ENCODE data around the gene AADACL2.
"Not testable (repeated sequence)": the region's sequence is repeated elsewhere in the genome, so short reads cannot be mapped to it uniquely, and the experiment has no call there.

Gene AADACL2, protein sequence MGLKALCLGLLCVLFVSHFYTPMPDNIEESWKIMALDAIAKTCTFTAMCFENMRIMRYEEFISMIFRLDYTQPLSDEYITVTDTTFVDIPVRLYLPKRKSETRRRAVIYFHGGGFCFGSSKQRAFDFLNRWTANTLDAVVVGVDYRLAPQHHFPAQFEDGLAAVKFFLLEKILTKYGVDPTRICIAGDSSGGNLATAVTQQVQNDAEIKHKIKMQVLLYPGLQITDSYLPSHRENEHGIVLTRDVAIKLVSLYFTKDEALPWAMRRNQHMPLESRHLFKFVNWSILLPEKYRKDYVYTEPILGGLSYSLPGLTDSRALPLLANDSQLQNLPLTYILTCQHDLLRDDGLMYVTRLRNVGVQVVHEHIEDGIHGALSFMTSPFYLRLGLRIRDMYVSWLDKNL

GRCh38 chr3:151733613-151734012 lies at the start of gene AADACL2:
AADACL2 (plus strand) TSS chr3:151733927; CDS start chr3:151734036, 109 bp downstream.
- DNase-seq (ENCODE audit: low spot score) = no peak

DNA sequence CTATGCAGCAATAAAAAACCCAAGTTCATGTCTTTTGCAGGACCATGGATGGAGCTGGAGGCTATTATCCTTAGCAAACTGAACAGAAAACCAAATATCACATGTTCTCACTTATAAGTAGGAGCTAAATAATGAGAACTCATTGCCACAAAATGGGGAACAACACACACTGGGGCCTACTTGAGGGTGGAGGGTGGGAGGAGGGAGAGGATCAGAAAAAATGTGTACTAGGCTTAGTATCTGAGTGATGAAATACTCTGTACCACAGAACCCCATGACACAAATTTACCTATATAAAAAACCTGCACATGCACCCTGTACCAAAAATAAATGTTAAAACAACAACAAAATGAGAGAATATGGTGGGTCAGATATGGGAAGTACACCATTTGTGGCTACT lies 49.6 kb upstream of the AADACL2 start:
- DNase-seq (ENCODE audit: low spot score) = no peak

GRCh38 chr3:151686257-151686656 lies 47.5 kb upstream of the AADACL2 start:
- DNase-seq (ENCODE audit: low spot score) = peak; percentile 81

GRCh38 chr3:151687076-151687475 lies 46.7 kb upstream of the AADACL2 start:
- no peak for DNase-seq (ENCODE audit: low spot score)

DNA sequence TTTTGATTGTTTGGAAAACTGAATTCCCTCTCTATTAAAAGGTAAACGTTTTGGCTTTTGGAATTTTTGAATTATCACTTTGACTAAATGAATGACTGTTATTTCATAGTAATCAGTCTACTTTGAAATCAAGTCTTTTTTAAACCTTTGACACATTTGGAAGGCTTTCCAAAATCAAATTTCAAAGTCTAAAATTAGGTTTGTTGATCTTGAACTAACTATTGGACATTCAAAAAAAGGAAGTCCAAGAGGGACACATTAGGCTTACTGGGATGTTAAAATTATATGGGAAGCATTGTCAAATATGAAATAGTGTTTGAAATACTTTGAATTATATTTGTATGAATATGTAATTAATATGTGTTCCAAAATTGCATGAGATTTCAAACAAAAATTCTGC lies 45.2 kb upstream of the AADACL2 start:
- no peak for DNase-seq (ENCODE audit: low spot score)

- DNase-seq (ENCODE audit: low spot score) = no peak
Measured at GRCh38 chr3:151690645-151691044, 43.1 kb upstream of the AADACL2 start.

- DNase-seq (ENCODE audit: low spot score) = no peak
Measured at GRCh38 chr3:151697496-151697895, 36.2 kb upstream of the AADACL2 start.

DNA sequence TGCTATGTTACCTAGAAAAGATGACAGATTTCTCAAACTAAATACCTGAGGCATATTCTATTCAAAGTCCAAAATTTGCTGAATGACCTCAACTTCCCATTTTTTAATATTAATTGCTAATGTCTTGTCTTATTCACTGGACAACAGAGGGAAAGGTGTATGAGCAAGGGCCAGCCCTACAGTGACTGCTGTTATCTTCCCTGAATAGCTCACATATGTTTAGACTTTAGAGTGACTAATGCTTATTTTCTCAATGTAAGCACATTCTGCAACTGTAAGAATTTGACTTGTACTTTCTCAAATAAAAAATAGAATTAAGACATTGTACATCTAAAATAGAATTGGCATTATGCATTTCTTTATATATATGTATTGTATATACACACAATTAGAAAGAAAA lies 26.5 kb upstream of the AADACL2 start:
- DNase-seq (ENCODE audit: low spot score) = no peak

DNA sequence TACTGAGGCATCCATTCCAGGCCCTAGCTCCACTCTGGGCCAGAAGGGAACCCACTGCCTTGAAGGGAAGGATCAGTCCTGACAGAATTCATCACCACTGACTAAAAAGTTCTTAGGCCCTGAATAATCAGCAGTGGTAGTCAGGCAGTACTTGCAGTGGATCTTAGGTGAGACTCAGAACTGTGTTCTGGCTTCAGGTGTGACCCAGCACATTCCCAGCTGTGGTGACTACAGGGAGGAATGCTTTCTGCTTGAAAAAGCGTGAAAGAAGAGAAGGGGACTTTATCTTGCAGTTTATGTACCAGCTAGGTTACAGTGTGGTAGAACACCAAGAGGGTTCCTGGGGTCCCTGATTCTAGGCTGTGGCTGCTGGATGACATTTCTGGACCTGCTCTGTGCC lies 24.9 kb upstream of the AADACL2 start:
- DNase-seq (ENCODE audit: low spot score) = no peak

- DNase-seq (ENCODE audit: low spot score) = no peak
Measured at GRCh38 chr3:151709847-151710246, 23.9 kb upstream of the AADACL2 start.

- no peak for DNase-seq (ENCODE audit: low spot score)
Measured at GRCh38 chr3:151721294-151721693, 12.4 kb upstream of the AADACL2 start.

GRCh38 chr3:151722856-151723255 lies 10.9 kb upstream of the AADACL2 start:
- DNase-seq (ENCODE audit: low spot score) = no peak

DNA sequence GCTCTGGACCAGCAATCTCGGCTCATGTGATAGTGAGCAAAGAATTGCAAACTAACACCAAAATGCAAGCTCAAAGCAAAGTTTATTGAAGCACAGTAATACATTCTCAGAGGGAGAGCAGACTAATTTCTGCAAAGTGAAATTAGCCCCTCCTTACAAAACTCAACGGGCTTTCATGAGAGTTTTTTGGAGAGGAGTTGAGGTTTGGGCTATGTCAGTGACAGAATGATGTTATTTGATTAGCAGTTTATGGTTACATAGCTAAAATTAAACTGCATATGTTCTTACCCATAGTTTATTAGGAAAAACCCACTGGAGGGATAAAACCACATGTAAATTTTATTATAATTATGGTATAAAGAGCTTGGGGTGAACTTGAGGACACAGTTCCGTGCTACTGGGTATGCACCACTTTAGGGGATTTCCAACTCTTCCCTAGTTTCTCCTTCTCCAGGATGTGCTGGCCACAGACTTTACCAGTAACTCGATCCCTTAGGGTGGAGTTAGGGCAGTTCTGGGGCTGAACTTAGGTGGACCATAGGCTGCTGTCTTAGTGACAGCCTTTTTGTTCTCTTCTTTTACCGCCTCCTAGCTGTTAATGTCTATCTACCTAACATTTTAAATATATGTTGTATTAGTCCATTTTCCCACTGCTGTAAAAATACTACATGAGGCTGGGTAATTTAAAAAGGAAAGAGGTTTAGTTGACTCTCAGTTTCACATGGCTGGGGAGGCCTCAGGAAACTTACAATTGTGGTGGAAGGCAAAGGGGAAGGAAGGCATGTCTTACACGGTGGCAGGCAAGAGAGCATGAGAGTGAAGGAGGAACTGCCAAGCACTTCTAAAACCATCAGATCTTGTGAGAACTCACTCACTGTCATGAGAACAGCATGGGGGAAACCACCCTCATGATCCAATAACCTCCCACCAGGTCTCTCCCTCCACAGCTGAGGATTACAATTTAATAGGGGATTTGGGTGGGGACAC lies 8.9 kb upstream of the AADACL2 start:
- DNase-seq (ENCODE audit: low spot score) = no peak

DNA sequence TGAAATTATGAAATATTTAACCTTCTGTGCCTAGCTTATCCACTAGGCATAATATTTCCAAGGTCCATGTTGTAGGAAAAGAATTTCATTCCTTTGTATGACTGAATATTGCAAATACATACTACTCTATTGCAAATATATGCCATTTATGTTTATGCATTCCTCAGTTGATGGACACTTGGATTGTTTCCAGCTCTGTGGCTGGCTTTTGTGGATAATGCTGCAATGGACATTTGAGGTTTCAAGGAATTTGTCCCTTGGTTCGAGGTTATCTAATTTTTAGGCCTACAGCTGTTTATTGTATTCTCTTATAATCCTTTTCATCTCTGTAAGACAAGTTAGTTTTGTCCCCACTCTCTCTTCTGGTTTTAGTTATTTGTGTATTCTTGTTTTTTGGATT lies 7.7 kb upstream of the AADACL2 start:
- no peak for DNase-seq (ENCODE audit: low spot score)

DNA sequence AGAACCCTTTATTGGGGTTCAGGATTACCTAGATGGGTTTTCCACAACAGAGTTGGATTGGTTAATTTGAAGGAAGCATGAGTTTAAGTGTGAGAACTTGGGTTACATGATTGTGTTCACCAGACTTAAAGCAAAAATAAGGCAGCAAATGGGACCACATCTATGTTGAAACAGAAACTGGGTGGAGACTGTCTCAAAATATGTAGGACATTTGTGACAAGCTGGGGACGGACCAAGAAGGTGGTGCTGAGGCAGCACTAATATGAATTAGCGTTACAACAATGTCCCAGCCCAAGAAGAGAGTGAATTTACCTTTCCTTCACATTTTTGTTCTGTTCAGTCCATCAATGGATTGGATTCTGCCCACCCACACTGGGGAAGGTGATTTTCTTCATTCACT lies 866 bp upstream of the AADACL2 start:
- DNase-seq (ENCODE audit: low spot score) = no peak

DNA sequence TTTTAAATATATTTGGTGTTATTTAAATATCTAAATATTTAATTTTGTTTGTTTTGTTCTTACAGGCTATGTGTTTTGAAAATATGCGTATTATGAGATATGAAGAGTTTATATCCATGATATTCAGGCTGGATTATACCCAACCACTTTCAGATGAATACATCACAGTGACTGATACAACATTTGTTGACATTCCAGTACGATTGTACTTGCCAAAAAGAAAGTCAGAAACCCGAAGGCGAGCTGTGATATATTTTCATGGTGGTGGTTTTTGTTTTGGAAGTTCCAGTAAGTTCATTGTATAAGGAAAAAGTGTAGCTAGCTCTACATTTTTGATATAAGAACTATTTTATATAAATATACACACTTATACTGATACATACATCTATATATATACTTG lies 6.9 kb downstream of the AADACL2 start:
- no peak for DNase-seq (ENCODE audit: low spot score)

DNA sequence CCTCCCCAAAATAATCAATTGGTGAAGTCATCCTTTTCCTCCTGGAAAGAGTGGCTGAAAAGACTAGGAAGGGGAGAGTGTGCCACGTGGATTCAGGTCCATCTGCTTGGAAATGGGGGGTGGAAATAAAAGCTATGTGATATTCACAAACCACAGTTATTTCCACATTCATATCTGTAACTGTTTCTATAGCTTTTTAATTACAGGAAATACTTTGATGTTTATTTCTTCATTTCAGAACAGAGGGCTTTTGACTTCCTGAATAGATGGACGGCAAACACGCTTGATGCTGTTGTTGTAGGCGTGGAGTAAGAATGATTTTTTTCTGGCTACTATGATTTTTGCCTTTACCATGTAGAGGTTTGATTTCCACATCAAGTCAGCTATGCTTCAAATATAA lies 10.1 kb downstream of the AADACL2 start:
- peak; percentile 90 for DNase-seq (ENCODE audit: low spot score)

DNA sequence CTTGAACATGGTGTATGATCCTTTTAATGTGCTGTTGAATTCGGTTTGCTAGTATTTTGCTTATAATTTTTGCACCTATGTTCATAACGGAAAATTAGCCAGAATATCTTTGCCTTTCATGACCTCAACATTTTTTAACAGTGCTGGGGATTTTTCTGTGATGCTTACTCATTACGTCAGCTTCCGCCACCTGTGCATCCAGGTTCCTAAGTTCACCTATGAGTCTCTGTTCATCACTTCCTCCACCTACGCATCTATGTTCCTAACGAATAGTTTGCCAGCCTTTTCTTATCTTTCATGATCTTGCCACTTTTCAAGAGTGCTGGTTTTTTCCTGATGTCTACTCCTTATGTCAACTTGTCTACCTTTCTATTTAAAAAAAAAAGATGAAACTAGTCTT lies 16.5 kb downstream of the AADACL2 start:
- no peak for DNase-seq (ENCODE audit: low spot score)

GRCh38 chr3:151750678-151751077 lies 17.0 kb downstream of the AADACL2 start:
- no peak for DNase-seq (ENCODE audit: low spot score)

- DNase-seq (ENCODE audit: low spot score) = no peak
Measured at GRCh38 chr3:151751161-151751560, 17.4 kb downstream of the AADACL2 start.

GRCh38 chr3:151753846-151754245 lies 20.1 kb downstream of the AADACL2 start:
- DNase-seq (ENCODE audit: low spot score) = peak; percentile 25

GRCh38 chr3:151761581-151761980 lies 27.9 kb downstream of the AADACL2 start:
- DNase-seq (ENCODE audit: low spot score) = no peak

GRCh38 chr3:151764699-151765098 lies 31.0 kb downstream of the AADACL2 start:
- not testable (repeated sequence) for DNase-seq (ENCODE audit: low spot score)
